ENCODE results near the gene GRHL1. TPM values are rescaled to one million over a fixed set of nuclear protein-coding genes. Genes with fewer than 3 reads are reported as not detected.

GRHL1 gene
- total RNA-seq, 1 experiment from 2014 or later, result 2.7 TPM

DNA sequence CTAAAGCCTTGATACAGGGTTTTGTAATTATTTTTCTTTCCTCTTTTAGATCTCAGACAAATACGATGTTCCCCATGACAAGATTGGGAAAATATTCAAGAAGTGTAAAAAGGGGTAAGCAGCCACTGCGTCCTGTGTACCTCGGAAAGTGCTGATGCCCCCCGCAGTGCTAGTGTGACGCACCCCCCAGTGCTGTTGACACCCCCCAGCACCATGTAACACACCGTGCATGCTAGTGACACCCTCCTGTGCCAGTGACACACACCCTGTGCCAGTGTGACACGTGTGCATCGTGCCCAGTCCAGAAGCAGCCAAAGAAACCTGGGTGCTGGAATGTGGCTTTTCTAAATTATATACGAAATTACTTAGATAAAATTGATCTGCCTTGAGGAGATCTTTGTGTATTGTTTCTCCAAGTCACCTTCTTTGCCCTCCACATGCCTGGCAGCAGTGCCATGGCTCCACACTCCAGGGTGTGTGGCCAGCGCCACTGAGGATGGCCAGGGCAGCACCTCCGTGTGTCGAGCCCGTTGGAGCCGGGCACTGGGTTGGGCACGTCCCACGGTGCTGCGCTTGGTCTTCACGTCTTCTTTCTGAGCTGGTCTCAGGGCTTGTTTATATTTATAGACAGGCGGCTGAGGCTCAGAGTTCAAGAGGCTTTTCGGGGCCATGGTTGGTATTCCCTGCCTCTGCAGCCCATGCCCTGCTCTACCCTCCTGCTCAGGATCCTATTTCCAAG, 47.6 kb downstream of the GRHL1 start:
- DNase-seq (ENCODE audit: low spot score) (no peak), ATAC-seq (no peak)
- H3K4me3 Mint-ChIP-seq, result no peak overlapping the region
- no peaks in the 10 kb centered on the region for H3K36me3 Mint-ChIP-seq
- no peaks in the 10 kb centered on the region for H3K27me3 Mint-ChIP-seq (ENCODE audit: low read depth)
- TF ChIP-seq MYBL2 (CRISPR knock-in tag; IDR thresholded peaks at IDR 0.05), result no peak
- TF ChIP-seq ZNF671 (CRISPR knock-in tag; IDR thresholded peaks at IDR 0.05), result no peak
- TF ChIP-seq, protein P1, sequence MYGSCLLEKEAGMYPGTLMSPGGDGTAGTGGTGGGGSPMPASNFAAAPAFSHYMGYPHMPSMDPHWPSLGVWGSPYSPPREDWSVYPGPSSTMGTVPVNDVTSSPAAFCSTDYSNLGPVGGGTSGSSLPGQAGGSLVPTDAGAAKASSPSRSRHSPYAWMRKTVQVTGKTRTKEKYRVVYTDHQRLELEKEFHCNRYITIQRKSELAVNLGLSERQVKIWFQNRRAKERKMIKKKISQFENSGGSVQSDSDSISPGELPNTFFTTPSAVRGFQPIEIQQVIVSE (CRISPR knock-in tag; IDR thresholded peaks at IDR 0.05; ENCODE audit: borderline replicate concordance), result no peak
- TF ChIP-seq, protein P2, sequence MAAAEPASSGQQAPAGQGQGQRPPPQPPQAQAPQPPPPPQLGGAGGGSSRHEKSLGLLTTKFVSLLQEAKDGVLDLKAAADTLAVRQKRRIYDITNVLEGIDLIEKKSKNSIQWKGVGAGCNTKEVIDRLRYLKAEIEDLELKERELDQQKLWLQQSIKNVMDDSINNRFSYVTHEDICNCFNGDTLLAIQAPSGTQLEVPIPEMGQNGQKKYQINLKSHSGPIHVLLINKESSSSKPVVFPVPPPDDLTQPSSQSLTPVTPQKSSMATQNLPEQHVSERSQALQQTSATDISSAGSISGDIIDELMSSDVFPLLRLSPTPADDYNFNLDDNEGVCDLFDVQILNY (CRISPR knock-in tag; IDR thresholded peaks at IDR 0.05), result no peak
- no peak for TF ChIP-seq NR3C1 (CRISPR knock-in tag; conservative IDR thresholded peaks at IDR 0.05; ENCODE audit: low read depth)
- no peak for TF ChIP-seq ZNF121 (CRISPR knock-in tag; IDR thresholded peaks at IDR 0.05)
- no peak for TF ChIP-seq IRF2 (CRISPR knock-in tag; IDR thresholded peaks at IDR 0.05; ENCODE audit: borderline replicate concordance, low read depth)
- TF ChIP-seq, protein P3, sequence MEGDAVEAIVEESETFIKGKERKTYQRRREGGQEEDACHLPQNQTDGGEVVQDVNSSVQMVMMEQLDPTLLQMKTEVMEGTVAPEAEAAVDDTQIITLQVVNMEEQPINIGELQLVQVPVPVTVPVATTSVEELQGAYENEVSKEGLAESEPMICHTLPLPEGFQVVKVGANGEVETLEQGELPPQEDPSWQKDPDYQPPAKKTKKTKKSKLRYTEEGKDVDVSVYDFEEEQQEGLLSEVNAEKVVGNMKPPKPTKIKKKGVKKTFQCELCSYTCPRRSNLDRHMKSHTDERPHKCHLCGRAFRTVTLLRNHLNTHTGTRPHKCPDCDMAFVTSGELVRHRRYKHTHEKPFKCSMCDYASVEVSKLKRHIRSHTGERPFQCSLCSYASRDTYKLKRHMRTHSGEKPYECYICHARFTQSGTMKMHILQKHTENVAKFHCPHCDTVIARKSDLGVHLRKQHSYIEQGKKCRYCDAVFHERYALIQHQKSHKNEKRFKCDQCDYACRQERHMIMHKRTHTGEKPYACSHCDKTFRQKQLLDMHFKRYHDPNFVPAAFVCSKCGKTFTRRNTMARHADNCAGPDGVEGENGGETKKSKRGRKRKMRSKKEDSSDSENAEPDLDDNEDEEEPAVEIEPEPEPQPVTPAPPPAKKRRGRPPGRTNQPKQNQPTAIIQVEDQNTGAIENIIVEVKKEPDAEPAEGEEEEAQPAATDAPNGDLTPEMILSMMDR (IDR thresholded peaks at IDR 0.05), result no peak
- no peak for TF ChIP-seq FOXP1 (CRISPR knock-in tag; IDR thresholded peaks at IDR 0.05; ENCODE audit: borderline replicate concordance)
- TF ChIP-seq GABPB1 (CRISPR knock-in tag; IDR thresholded peaks at IDR 0.05), result no peak
- TF ChIP-seq, protein P4, sequence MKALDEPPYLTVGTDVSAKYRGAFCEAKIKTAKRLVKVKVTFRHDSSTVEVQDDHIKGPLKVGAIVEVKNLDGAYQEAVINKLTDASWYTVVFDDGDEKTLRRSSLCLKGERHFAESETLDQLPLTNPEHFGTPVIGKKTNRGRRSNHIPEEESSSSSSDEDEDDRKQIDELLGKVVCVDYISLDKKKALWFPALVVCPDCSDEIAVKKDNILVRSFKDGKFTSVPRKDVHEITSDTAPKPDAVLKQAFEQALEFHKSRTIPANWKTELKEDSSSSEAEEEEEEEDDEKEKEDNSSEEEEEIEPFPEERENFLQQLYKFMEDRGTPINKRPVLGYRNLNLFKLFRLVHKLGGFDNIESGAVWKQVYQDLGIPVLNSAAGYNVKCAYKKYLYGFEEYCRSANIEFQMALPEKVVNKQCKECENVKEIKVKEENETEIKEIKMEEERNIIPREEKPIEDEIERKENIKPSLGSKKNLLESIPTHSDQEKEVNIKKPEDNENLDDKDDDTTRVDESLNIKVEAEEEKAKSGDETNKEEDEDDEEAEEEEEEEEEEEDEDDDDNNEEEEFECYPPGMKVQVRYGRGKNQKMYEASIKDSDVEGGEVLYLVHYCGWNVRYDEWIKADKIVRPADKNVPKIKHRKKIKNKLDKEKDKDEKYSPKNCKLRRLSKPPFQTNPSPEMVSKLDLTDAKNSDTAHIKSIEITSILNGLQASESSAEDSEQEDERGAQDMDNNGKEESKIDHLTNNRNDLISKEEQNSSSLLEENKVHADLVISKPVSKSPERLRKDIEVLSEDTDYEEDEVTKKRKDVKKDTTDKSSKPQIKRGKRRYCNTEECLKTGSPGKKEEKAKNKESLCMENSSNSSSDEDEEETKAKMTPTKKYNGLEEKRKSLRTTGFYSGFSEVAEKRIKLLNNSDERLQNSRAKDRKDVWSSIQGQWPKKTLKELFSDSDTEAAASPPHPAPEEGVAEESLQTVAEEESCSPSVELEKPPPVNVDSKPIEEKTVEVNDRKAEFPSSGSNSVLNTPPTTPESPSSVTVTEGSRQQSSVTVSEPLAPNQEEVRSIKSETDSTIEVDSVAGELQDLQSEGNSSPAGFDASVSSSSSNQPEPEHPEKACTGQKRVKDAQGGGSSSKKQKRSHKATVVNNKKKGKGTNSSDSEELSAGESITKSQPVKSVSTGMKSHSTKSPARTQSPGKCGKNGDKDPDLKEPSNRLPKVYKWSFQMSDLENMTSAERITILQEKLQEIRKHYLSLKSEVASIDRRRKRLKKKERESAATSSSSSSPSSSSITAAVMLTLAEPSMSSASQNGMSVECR (CRISPR knock-in tag; IDR thresholded peaks at IDR 0.05; ENCODE audit: borderline replicate concordance), result no peak
- TF ChIP-seq ESRRA (CRISPR knock-in tag; IDR thresholded peaks at IDR 0.05; ENCODE audit: borderline replicate concordance), result no peak
- no peak for TF ChIP-seq ZNF219 (CRISPR knock-in tag; IDR thresholded peaks at IDR 0.05; ENCODE audit: borderline replicate concordance)
- no peak for TF ChIP-seq TCF7 (CRISPR knock-in tag; IDR thresholded peaks at IDR 0.05; ENCODE audit: low read depth)
- no peak for TF ChIP-seq JAZF1 (CRISPR knock-in tag; IDR thresholded peaks at IDR 0.05)
- no peak for TF ChIP-seq KAT7 (CRISPR knock-in tag; IDR thresholded peaks at IDR 0.05; ENCODE audit: borderline replicate concordance)
- CTCF ChIA-PET, result no interaction called here
- no peak overlapping the region for H3K27ac Mint-ChIP-seq
- H3K4me1 Mint-ChIP-seq, result peaks cover 11% of the 10 kb centered on the region
- POLR2A ChIA-PET, result no interaction called here
- no peaks in the 10 kb centered on the region for H3K9me3 Mint-ChIP-seq

DNA sequence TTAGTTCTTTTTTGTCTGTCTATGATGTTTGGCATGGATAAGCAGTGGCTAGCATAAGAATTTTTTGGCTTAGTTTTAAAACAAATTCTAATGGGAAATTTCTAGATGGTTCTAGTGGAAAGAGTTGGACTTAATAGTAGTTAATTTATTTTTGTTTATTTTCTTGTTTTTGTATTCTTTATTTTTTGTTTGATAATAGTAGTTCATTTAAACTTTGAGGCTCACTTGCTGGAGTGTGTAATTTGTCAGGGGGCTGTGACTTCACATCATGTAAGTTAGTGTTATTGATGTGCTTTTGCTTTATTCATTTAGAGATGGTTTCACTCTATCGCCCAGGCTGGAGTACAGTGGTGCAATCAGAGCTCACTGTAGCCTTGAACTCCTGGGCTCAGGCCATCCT, 48.2 kb downstream of the GRHL1 start:
- no peak overlapping the region for H3K4me3 Mint-ChIP-seq
- peaks cover 11% of the 10 kb centered on the region for H3K4me1 Mint-ChIP-seq
- POLR2A ChIA-PET, result no interaction called here
- H3K9me3 Mint-ChIP-seq, result no peaks in the 10 kb centered on the region
- CTCF ChIA-PET, result no interaction called here
- no peaks in the 10 kb centered on the region for H3K36me3 Mint-ChIP-seq
- H3K27me3 Mint-ChIP-seq (ENCODE audit: low read depth), result no peaks in the 10 kb centered on the region
- DNase-seq (ENCODE audit: low spot score), result no peak
- no peak for ATAC-seq
- no peak overlapping the region for H3K27ac Mint-ChIP-seq
- TF ChIP-seq ETV6 (CRISPR knock-in tag; IDR thresholded peaks at IDR 0.05) (no peak), NFE2L1 (CRISPR knock-in tag; IDR thresholded peaks at IDR 0.05) (no peak)
- TF ChIP-seq, protein P5, sequence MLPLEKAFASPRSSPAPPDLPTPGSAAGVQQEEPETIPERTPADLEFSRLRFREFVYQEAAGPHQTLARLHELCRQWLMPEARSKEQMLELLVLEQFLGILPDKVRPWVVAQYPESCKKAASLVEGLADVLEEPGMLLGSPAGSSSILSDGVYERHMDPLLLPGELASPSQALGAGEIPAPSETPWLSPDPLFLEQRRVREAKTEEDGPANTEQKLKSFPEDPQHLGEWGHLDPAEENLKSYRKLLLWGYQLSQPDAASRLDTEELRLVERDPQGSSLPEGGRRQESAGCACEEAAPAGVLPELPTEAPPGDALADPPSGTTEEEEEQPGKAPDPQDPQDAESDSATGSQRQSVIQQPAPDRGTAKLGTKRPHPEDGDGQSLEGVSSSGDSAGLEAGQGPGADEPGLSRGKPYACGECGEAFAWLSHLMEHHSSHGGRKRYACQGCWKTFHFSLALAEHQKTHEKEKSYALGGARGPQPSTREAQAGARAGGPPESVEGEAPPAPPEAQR (CRISPR knock-in tag; IDR thresholded peaks at IDR 0.05), result no peak
- TF ChIP-seq, protein P6, sequence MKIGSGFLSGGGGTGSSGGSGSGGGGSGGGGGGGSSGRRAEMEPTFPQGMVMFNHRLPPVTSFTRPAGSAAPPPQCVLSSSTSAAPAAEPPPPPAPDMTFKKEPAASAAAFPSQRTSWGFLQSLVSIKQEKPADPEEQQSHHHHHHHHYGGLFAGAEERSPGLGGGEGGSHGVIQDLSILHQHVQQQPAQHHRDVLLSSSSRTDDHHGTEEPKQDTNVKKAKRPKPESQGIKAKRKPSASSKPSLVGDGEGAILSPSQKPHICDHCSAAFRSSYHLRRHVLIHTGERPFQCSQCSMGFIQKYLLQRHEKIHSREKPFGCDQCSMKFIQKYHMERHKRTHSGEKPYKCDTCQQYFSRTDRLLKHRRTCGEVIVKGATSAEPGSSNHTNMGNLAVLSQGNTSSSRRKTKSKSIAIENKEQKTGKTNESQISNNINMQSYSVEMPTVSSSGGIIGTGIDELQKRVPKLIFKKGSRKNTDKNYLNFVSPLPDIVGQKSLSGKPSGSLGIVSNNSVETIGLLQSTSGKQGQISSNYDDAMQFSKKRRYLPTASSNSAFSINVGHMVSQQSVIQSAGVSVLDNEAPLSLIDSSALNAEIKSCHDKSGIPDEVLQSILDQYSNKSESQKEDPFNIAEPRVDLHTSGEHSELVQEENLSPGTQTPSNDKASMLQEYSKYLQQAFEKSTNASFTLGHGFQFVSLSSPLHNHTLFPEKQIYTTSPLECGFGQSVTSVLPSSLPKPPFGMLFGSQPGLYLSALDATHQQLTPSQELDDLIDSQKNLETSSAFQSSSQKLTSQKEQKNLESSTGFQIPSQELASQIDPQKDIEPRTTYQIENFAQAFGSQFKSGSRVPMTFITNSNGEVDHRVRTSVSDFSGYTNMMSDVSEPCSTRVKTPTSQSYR (CRISPR knock-in tag; IDR thresholded peaks at IDR 0.05), result no peak
